Gastroesophageal sphincter (tissue), 4 donors: ENCODE measurements around the gene DOK6. TPM values are rescaled to one million over a fixed set of nuclear protein-coding genes. Genes with fewer than 3 reads are reported as not detected.
A peak's percentile ranks its signal among the peaks of the same experiment; 100 is the strongest.

Experiments used
- ATAC-seq: fragments of 150-250 bp; one replicate; pipeline ENCODE4 v1.9.1; 2016; ENCODE audit warnings: mild to moderate bottlenecking, moderate library complexity
- H3K27ac ChIP-seq, 4 donors: fragments of 200-600 bp; sonication (generic) in 3 of 4; 1 replicate in 3 of 4; 2 replicates in 1 of 4; pipeline ENCODE4 v1.5.1; 2016 to 2019
- H3K27me3 ChIP-seq: fragments of 200-600 bp; sonication (generic); one replicate; pipeline ENCODE4 v1.5.1; 2019
- H3K36me3 ChIP-seq, 2 donors: fragments of 200-600 bp; sonication (generic); one replicate each; pipeline ENCODE4 v1.5.1; 2019; ENCODE audit warnings: control low read depth in 1 of 2
- H3K4me1 ChIP-seq, 3 donors: fragments of 200-600 bp; sonication (generic); 1 replicate in 2 of 3; 2 replicates in 1 of 3; pipeline ENCODE4 v1.5.1; 2016 to 2019; ENCODE audit warnings: control low read depth in 2 of 3
- H3K4me3 ChIP-seq, 2 donors: fragments of 200-600 bp; sonication (generic); one replicate each; pipeline ENCODE4 v1.5.1; 2019; ENCODE audit warnings: mild to moderate bottlenecking in 1 of 2, moderate library complexity in 1 of 2
- H3K9me3 ChIP-seq, 3 donors: fragments of 200-600 bp; sonication (generic); one replicate each; pipeline ENCODE4 v1.5.1; 2017 to 2019; ENCODE audit warnings: control low read depth in 2 of 3
- CTCF ChIP-seq, 4 experiments: fragments of 200-600 bp in 2 of 4; fragments of 450-650 bp in 2 of 4; sonication (generic) in 1 of 4; IDR thresholded peaks; one replicate each; pipeline ENCODE4 v1.5.1; 2017 to 2019; ENCODE audit warnings: antibody characterized with exemption in 4 of 4, mild to moderate bottlenecking in 2 of 4, moderate library complexity in 2 of 4
- EP300 ChIP-seq: sonication (generic); formaldehyde crosslinking; IDR thresholded peaks from one replicate; pipeline ENCODE4 v1.6.1; 2017; ENCODE audit warnings: antibody characterized with exemption, mild to moderate bottlenecking
- POLR2A ChIP-seq, 2 donors: fragments of 450-650 bp; IDR thresholded peaks; one replicate each; pipeline ENCODE4 v1.6.1; 2017; ENCODE audit warnings: antibody characterized with exemption in 2 of 2, mild to moderate bottlenecking in 2 of 2, moderate library complexity in 1 of 2
- POLR2AphosphoS5 ChIP-seq: sonication (generic); formaldehyde crosslinking; IDR thresholded peaks from one replicate; pipeline ENCODE4 v1.6.1; 2017; ENCODE audit warnings: antibody characterized with exemption
- WGBS, 2 donors: methylation state at CpG; one replicate each; pipeline ENCODE4 v1.1.5; 2018; ENCODE audit warnings: low coverage in 1 of 2; 5-methylcytosine and 5-hydroxymethylcytosine counted together
- total RNA-seq, 4 donors: library from RNA; depleted of rRNA; stranded (reverse); fragments of >200 nt; gene quantifications; one replicate each; pipeline ENCODE4 v1.1.0, GENCODE V29; 2016

DOK6 gene
- total RNA-seq, 4 donors from 2014 or later, result 0.62 to 3.4 (median 2.7) TPM

- no peaks in the 10 kb centered on the region for H3K36me3 ChIP-seq
- peak; percentile 43 for ATAC-seq
- 61 to 72% methylated on average over 4 to 6 of the region's 6 CpGs for WGBS, 2 donors
- H3K4me3 ChIP-seq, result no peak overlapping the region
- H3K27ac ChIP-seq, result no peak overlapping the region
- no peaks in the 10 kb centered on the region for H3K4me1 ChIP-seq
- H3K27me3 ChIP-seq, result no peaks in the 10 kb centered on the region
- peaks cover 0 to 9% (median 0%) of the 10 kb centered on the region in 3 donors for H3K9me3 ChIP-seq
- TF ChIP-seq POLR2A (IDR thresholded peaks at IDR 0.05) (no peak), POLR2AphosphoS5 (no peak), CTCF (IDR thresholded peaks at IDR 0.05) (peak in 1 of 4 experiments; percentile 29)
Observed at GRCh38 chr18:69484699-69485396, 84.2 kb downstream of the DOK6 start.

DNA sequence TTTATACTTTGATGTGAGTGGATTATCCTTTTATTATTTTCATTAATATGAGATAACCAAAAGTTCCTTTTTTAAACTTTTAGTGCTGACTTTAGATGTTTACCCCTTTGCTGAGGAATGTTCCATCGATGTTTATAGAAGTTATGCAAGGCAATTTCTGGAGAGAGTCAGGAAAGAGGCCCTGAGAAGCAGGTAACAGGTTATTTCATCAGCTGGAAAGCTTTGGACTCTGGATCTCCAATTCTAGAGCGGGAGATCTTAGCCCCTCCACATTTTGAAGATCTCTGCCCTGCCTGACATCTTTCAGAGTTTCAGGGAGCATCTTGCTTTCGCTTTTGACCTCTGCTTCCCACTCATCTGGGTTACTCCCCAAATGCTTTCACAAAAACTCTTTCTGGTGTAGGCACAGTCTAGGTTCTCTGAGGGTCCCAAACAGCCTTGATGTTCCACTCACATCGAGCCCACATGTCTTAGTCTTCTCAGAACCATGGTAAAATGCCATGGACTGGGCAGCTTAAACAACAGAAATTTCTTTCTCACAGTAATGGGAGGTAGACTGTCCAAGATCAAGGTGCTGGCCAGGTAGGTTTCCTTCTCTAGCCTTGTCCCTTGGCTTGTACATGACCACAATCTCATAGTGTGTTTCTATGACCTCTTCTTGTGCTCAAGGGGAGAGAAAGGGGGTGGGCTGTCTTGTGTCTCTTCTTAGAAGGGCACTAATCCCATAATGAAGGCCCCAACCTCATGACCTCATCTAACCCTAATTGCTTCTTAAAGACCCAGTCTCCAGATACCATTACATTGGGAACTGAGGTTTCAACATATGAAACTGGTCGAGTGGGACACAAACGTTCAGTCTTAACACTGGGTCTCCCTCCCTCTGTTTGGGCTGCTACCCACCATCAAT, 87.1 kb downstream of the DOK6 start:
- H3K27ac ChIP-seq, result no peak overlapping the region
- 79 to 81% methylated on average over 2 to 6 of the region's 6 CpGs for WGBS, 2 donors
- no peaks in the 10 kb centered on the region for H3K36me3 ChIP-seq
- no peak overlapping the region for H3K4me3 ChIP-seq
- H3K27me3 ChIP-seq, result no peaks in the 10 kb centered on the region
- TF ChIP-seq CTCF (IDR thresholded peaks at IDR 0.05), result no peak
- TF ChIP-seq EP300, result no peak
- no peak for TF ChIP-seq POLR2AphosphoS5
- no peak for TF ChIP-seq POLR2A (IDR thresholded peaks at IDR 0.05)
- ATAC-seq, result no peak
- peaks cover 0 to 9% (median 0%) of the 10 kb centered on the region in 3 donors for H3K9me3 ChIP-seq
- no peaks in the 10 kb centered on the region for H3K4me1 ChIP-seq

DNA sequence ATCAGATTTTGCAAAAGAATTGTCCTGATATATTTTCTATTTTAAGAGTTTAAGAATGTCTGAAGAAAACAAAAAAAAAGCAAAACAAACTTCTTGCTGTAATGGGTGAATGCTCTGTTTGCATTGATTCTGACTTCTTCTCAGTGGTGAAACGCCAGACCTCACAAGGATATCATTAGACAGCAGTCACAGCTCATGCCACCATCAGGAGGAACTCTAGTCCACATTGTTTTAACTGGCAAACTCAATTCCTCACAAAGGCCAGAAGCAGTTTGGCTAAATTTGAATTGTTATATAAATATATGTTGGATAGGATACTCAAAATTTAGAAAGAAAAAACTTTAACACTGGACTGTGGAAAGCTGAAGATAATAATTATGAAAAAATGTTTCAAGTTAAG, 89.4 kb downstream of the DOK6 start:
- Histone ChIP-seq H3K4me3 (no peak overlapping the region), H3K27me3 (no peaks in the 10 kb centered on the region), H3K9me3 (peaks cover 0 to 9% (median 0%) of the 10 kb centered on the region in 3 donors), H3K27ac (no peak overlapping the region), H3K4me1 (no peaks in the 10 kb centered on the region), H3K36me3 (no peaks in the 10 kb centered on the region)
- WGBS, 2 donors, result 44 to 57% methylated on average over 1 of the region's 1 CpG
- ATAC-seq, result no peak
- no peak for TF ChIP-seq CTCF (IDR thresholded peaks at IDR 0.05)
- no peak for TF ChIP-seq POLR2AphosphoS5
- TF ChIP-seq EP300, result no peak
- no peak for TF ChIP-seq POLR2A (IDR thresholded peaks at IDR 0.05)

GRCh38 chr18:69490813-69491212, 90.1 kb downstream of the DOK6 start:
- no peak for TF ChIP-seq CTCF (IDR thresholded peaks at IDR 0.05)
- TF ChIP-seq POLR2AphosphoS5, result no peak
- TF ChIP-seq POLR2A (IDR thresholded peaks at IDR 0.05), result no peak
- TF ChIP-seq EP300, result no peak
- no peak for ATAC-seq
- 55 to 62% methylated on average over 4 of the region's 4 CpGs for WGBS, 2 donors

More at GRCh38 chr18:69490813-69491212, 90.1 kb downstream of the DOK6 start:
- no peaks in the 10 kb centered on the region for H3K4me1 ChIP-seq
- no peak overlapping the region for H3K27ac ChIP-seq
- peaks cover 0 to 9% (median 0%) of the 10 kb centered on the region in 3 donors for H3K9me3 ChIP-seq
- H3K27me3 ChIP-seq, result no peaks in the 10 kb centered on the region
- H3K4me3 ChIP-seq, result no peak overlapping the region
- H3K36me3 ChIP-seq, result no peaks in the 10 kb centered on the region
